ENCODE measurements around the gene CC2D2B. TPM values are rescaled to one million over a fixed set of nuclear protein-coding genes. Genes with fewer than 3 reads are reported as not detected.

CC2D2B gene
- polyA plus RNA-seq, 3 donors, result 1.6 to 2.7 (median 1.8) TPM

DNA sequence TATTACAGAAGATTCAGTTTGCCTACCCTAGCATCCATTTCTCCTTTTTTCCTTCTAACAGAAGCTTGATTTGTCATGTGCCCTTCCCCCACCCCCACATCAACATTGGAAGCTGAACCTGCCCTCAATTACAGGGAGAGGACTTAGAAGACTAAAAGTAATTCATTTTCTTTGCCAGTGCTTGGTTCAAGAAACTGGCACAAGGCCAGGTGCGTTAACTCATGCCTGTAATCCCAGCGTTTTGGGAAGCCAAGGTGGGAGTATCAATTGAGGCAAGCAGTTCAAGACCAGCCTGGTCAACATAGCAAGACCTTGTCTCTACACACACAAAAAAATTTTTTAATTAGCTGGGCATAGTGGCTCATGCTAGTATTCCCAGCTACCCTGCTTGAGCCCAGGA is 168.2 kb downstream of the CC2D2B start:
- no peak for DNase-seq

DNA sequence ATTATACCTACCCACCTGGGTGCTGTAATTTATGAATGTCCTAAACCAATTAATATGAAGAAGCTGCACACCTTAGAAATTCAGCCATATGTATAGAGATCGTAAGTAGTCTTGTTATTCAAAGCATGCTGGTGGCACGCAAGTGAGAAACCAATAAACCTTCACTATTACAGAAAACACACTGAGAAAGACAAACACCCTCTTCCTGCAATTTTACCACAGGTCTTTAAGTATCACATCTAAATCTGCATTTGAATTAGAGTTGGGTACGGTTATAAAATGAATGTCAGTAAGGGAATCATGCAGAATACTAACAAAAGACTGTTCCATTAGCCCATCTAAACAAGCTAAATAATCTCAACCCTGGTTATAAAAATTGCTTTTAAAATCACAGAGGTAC is 169.4 kb downstream of the CC2D2B start:
- no peak for DNase-seq

DNA sequence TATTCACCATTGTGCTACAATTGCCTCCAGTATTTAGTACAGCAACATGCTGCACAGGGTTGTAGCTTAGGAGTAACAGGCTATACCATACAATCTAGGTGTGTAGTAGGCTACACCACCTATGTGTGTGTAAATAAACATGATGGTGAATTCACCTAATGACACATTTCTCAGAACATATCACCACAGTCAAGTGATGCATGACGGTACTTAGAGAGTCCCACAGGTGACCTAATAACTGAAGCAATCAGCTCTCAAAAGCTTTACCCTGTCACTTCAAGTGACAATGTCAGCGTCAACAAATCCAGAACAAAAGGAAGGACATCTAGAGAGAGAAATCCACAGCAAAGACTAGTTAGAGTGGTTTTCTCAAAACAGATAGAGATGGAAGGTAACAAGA is 174.4 kb downstream of the CC2D2B start:
- no peak for DNase-seq

Other genes starting within 250 kb of the CC2D2B start
- 10 to 100 TPM; 75.0 to 81.1 (median 77.6) TPM for gene TCTN3, start 214.0 kb upstream of the CC2D2B start, polyA plus RNA-seq (ENCODE audit: insufficient read length in 3 of 3)
- 10 to 100 TPM; 19.7 to 20.8 (median 20.5) TPM for gene ENTPD1, start 151.8 kb upstream of the CC2D2B start, polyA plus RNA-seq (ENCODE audit: insufficient read length in 3 of 3)
- 10 to 100 TPM; 14.0 to 18.3 (median 18.2) TPM for gene CCNJ, start 135.6 kb downstream of the CC2D2B start, polyA plus RNA-seq (ENCODE audit: insufficient read length in 3 of 3)
- gene ZNF518A, start 222.3 kb downstream of the CC2D2B start, polyA plus RNA-seq (ENCODE audit: insufficient read length in 3 of 3), result 10 to 100 TPM; 32.4 to 55.3 (median 50.5) TPM

Data from renal pelvis (tissue), 4 donors.